A549 (cell line): Measurements from ENCODE around the gene MARCHF4. TPM values are rescaled to one million over a fixed set of nuclear protein-coding genes. Genes with fewer than 3 reads are reported as not detected.

Experiments used
- ATAC-seq, 2 experiments: fragments of 200-7000 bp in 1 of 2; fragments of >200 bp in 1 of 2; cut with Nextera tagmentation in 1 of 2; cut with Tn5 transposase in 1 of 2; 3 replicates each; pipeline versions ENCODE4 v1.8.0 to v1.9.1; 2018 to 2020; ENCODE audit warnings: mild to moderate bottlenecking in 1 of 2, moderate library complexity in 1 of 2
- CTCF ChIA-PET: fragments of 300-600 bp; sonication (Branson Sonifier 250); formaldehyde crosslinking; extraction: SDS; loops from one replicate; lab custom pipeline; 2021; ENCODE audit warnings: antibody characterized with exemption, inconsistent platforms; lab: Yijun Ruan, JAX
- POLR2A ChIA-PET: fragments of 350-600 bp; formaldehyde crosslinking; extraction: SDS; loops from one replicate; lab custom pipeline; 2021; ENCODE audit warnings: antibody characterized with exemption, inconsistent platforms; lab: Yijun Ruan, JAX
- DNase-seq, 2 experiments: peaks; one replicate each; pipeline versions ENCODE4 v3.0.0 to v3.0.0-alpha.2; 2011 to 2016; ENCODE audit warnings: low read depth in 1 of 2, low spot score in 1 of 2
- FAIRE-seq: peaks from 2 replicates; lab custom pipeline; 2011; peaks lifted over from hg19 to GRCh38; lab: Jason Lieb, UNC
- H3K27ac ChIP-seq, 2 experiments: fragments of >200 bp; sonication (Bioruptor Twin); formaldehyde crosslinking; 3 replicates each; pipeline ENCODE4 v1.5.1; 2016 to 2017
- H3K4me1 ChIP-seq: fragments of >200 bp; sonication (Bioruptor Twin); formaldehyde crosslinking; 3 replicates; pipeline ENCODE4 v1.6.1; 2016
- H3K4me2 ChIP-seq: fragments of >200 bp; sonication (Bioruptor Twin); formaldehyde crosslinking; 3 replicates; pipeline ENCODE4 v1.6.1; 2016
- H3K4me3 ChIP-seq: fragments of >200 bp; sonication (Bioruptor Twin); formaldehyde crosslinking; 3 replicates; pipeline ENCODE4 v1.5.1; 2016
- H3K9me3 ChIP-seq: fragments of >200 bp; sonication (Bioruptor Twin); formaldehyde crosslinking; 3 replicates; pipeline ENCODE4 v1.6.1; 2016
- CBX2 ChIP-seq: fragments of 200-600 bp; sonication (generic); IDR thresholded peaks from 2 replicates; pipeline ENCODE4 v1.6.1; 2016; ENCODE audit warnings: low read depth, mild to moderate bottlenecking, borderline replicate concordance
- CHD4 ChIP-seq: fragments of 200-600 bp; sonication (generic); IDR thresholded peaks from 2 replicates; pipeline ENCODE4 v1.6.1; 2016; ENCODE audit warnings: antibody characterized with exemption, mild to moderate bottlenecking, borderline replicate concordance
- ELK1 ChIP-seq: fragments of 150-350 bp; IDR thresholded peaks from 2 replicates; pipeline ENCODE4 v1.6.1; 2014; ENCODE audit warnings: low read depth, mild to moderate bottlenecking, low read length
- EP300 ChIP-seq, 2 experiments: fragments of >200 bp; sonication (Bioruptor Twin); formaldehyde crosslinking; IDR thresholded peaks; 2 replicates in 1 of 2; 3 replicates in 1 of 2; pipeline ENCODE4 v1.6.1; 2016 to 2017
- FOSL2 ChIP-seq, 2 experiments: fragments of 450-650 bp in 1 of 2; fragments of >200 bp in 1 of 2; sonication (Bioruptor Twin) in 1 of 2; formaldehyde crosslinking; IDR thresholded peaks; 2 replicates each; pipeline versions ENCODE4 v1.5.0 to v1.6.1; 2016 to 2020; ENCODE audit warnings: mild to moderate bottlenecking in 1 of 2, moderate library complexity in 1 of 2
- GATA3 ChIP-seq: IDR thresholded peaks from 2 replicates; pipeline ENCODE4 v1.6.1; 2012; ENCODE audit warnings: borderline replicate concordance
- HDAC2 ChIP-seq: fragments of 200-600 bp; sonication (generic); IDR thresholded peaks from 2 replicates; pipeline ENCODE4 v1.6.1; 2016
- HEYL ChIP-seq: fragments of 250-450 bp; sonication (Bioruptor Pico); IDR thresholded peaks from 2 replicates; pipeline ENCODE4 v1.8.0; 2021; ENCODE audit warnings: mild to moderate bottlenecking, moderate library complexity
- HOXB13 ChIP-seq: fragments of 250-450 bp; sonication (Bioruptor Pico); IDR thresholded peaks from 2 replicates; pipeline ENCODE4 v1.5.0; 2020; ENCODE audit warnings: low read depth, mild to moderate bottlenecking, moderate library complexity
- KDM5A ChIP-seq: fragments of 200-600 bp; sonication (generic); IDR thresholded peaks from 2 replicates; pipeline ENCODE4 v1.6.1; 2016; ENCODE audit warnings: antibody characterized with exemption, mild to moderate bottlenecking
- MAFK ChIP-seq: fragments of 450-650 bp; IDR thresholded peaks from 2 replicates; pipeline ENCODE4 v1.6.1; 2014; ENCODE audit not compliant: partially characterized antibody
- MYC ChIP-seq: IDR thresholded peaks from 2 replicates; pipeline ENCODE4 v1.6.1; 2012; ENCODE audit warnings: mild to moderate bottlenecking, inconsistent platforms, low read length, improper control_type of control experiment, borderline replicate concordance
- NPAS2 ChIP-seq: fragments of 250-450 bp; sonication (Bioruptor Pico); IDR thresholded peaks from 2 replicates; pipeline ENCODE4 v1.8.0; 2022; ENCODE audit warnings: mild to moderate bottlenecking, moderate library complexity, borderline replicate concordance
- NR3C1 ChIP-seq: fragments of >200 bp; sonication (Bioruptor Twin); formaldehyde crosslinking; IDR thresholded peaks from 3 replicates; pipeline ENCODE4 v1.6.1; 2017
- POLR2AphosphoS2 ChIP-seq: conservative IDR thresholded peaks from 2 replicates; pipeline ENCODE4 v1.6.1; 2012; ENCODE audit warnings: low read length, improper control_type of control experiment, inconsistent platforms
- RFX5 ChIP-seq: fragments of 450-650 bp; IDR thresholded peaks from 2 replicates; pipeline ENCODE4 v1.7.1; 2014; ENCODE audit warnings: antibody characterized with exemption, mild to moderate bottlenecking, moderate library complexity
- RNF2 ChIP-seq: fragments of 200-600 bp; sonication (generic); IDR thresholded peaks from 2 replicates; pipeline ENCODE4 v1.6.1; 2016; ENCODE audit warnings: low read depth, mild to moderate bottlenecking, antibody characterized with exemption, moderate library complexity, borderline replicate concordance
- SMC3 ChIP-seq: fragments of >200 bp; sonication (Bioruptor Twin); formaldehyde crosslinking; IDR thresholded peaks from 3 replicates; pipeline ENCODE4 v1.6.1; 2018; ENCODE audit warnings: inconsistent platforms
- SREBF2 ChIP-seq: fragments of 450-650 bp; IDR thresholded peaks from 2 replicates; pipeline ENCODE4 v1.6.1; 2014; ENCODE audit warnings: mild to moderate bottlenecking, moderate library complexity
- TFCP2L1 ChIP-seq: fragments of 250-450 bp; sonication (Bioruptor Pico); IDR thresholded peaks from 2 replicates; pipeline ENCODE4 v1.5.0; 2021; ENCODE audit warnings: mild to moderate bottlenecking
- TP53 ChIP-seq: fragments of 250-450 bp; sonication (Bioruptor Pico); IDR thresholded peaks from 2 replicates; pipeline ENCODE4 v1.5.0; 2021; ENCODE audit warnings: mild to moderate bottlenecking, moderate library complexity
- ZC3H11A ChIP-seq: fragments of 450-650 bp; IDR thresholded peaks from 2 replicates; pipeline ENCODE4 v1.6.1; 2014; ENCODE audit warnings: antibody characterized with exemption, mild to moderate bottlenecking
- ZNF302 ChIP-seq: fragments of 250-450 bp; sonication (Bioruptor Pico); IDR thresholded peaks from 2 replicates; pipeline ENCODE4 v1.9.0; 2021; ENCODE audit warnings: inconsistent platforms, mild to moderate bottlenecking, moderate library complexity
- WGBS: methylation state at CpG from one replicate; pipeline ENCODE4 v1.1.6; 2017; ENCODE audit errors: missing lambda C conversion rate; 5-methylcytosine and 5-hydroxymethylcytosine counted together
- polyA plus RNA-seq, 4 experiments: library from polyadenylated mRNA; depleted of rRNA in 3 of 4; stranded (reverse); fragments of >200 nt; fragmentation: RNase III in 1 of 4; extraction: RNeasy Plus Mini Kit Qiagen cat#74134 plus additional on column Dnase treatment in 1 of 4; gene quantifications; 2 replicates in 3 of 4; 3 replicates in 1 of 4; pipeline ENCODE4 v1.2.3, GENCODE V29; 2011 to 2017
- TF ChIP-seq, protein P1 (sequence below): fragments of >200 bp; sonication (Bioruptor Twin); formaldehyde crosslinking; IDR thresholded peaks from 3 replicates; pipeline ENCODE4 v1.5.1; 2016
- TF ChIP-seq, protein P2 (sequence below): fragments of >200 bp; sonication (Bioruptor Twin); formaldehyde crosslinking; IDR thresholded peaks from 3 replicates; pipeline ENCODE4 v1.6.1; 2016
- TF ChIP-seq, protein P3 (sequence below): fragments of >200 bp; sonication (Bioruptor Twin); formaldehyde crosslinking; IDR thresholded peaks from 2 replicates; pipeline ENCODE4 v1.6.1; 2016
- TF ChIP-seq, protein P4 (sequence below): fragments of 250-450 bp; sonication (Bioruptor Pico); IDR thresholded peaks from 2 replicates; pipeline ENCODE4 v1.5.0; 2020; ENCODE audit warnings: low read depth, mild to moderate bottlenecking, moderate library complexity

MARCHF4 gene
- polyA plus RNA-seq, 2 of the 4 experiments (the other 2 are of a cell fraction), result 1.7 to 9.1 TPM

DNA sequence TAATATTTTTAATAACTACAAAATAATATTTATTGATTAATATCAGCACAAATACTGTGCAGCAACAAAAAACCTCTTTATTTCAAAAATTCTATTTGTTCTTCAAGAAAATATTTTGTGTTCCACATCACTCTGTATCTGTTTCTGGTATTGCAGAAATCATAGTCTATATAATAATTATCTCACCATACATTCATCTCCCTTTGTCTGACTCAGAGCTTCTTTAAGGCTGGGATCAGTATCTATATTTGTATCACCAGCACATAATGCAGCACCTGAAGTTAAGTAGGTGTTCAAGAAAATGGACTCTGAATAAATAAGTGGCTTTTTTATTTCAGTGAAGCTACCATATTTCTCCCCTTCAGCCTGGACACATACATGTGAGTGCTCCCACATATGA is 1.6 kb upstream of the MARCHF4 start:
- H3K4me1 ChIP-seq, result peaks cover 36% of the 10 kb centered on the region
- no peak for FAIRE-seq
- no peak for DNase-seq
- H3K9me3 ChIP-seq, result no peaks in the 10 kb centered on the region
- TF ChIP-seq TP53 (no peak), HOXB13 (CRISPR knock-in tag) (no peak), ELK1 (no peak), ZC3H11A (no peak), MYC (no peak), MAFK (no peak), POLR2AphosphoS2 (no peak), SMC3 (no peak), NR3C1 (no peak)
- TF ChIP-seq, protein P1, sequence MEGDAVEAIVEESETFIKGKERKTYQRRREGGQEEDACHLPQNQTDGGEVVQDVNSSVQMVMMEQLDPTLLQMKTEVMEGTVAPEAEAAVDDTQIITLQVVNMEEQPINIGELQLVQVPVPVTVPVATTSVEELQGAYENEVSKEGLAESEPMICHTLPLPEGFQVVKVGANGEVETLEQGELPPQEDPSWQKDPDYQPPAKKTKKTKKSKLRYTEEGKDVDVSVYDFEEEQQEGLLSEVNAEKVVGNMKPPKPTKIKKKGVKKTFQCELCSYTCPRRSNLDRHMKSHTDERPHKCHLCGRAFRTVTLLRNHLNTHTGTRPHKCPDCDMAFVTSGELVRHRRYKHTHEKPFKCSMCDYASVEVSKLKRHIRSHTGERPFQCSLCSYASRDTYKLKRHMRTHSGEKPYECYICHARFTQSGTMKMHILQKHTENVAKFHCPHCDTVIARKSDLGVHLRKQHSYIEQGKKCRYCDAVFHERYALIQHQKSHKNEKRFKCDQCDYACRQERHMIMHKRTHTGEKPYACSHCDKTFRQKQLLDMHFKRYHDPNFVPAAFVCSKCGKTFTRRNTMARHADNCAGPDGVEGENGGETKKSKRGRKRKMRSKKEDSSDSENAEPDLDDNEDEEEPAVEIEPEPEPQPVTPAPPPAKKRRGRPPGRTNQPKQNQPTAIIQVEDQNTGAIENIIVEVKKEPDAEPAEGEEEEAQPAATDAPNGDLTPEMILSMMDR, result no peak
- TF ChIP-seq, protein P2, sequence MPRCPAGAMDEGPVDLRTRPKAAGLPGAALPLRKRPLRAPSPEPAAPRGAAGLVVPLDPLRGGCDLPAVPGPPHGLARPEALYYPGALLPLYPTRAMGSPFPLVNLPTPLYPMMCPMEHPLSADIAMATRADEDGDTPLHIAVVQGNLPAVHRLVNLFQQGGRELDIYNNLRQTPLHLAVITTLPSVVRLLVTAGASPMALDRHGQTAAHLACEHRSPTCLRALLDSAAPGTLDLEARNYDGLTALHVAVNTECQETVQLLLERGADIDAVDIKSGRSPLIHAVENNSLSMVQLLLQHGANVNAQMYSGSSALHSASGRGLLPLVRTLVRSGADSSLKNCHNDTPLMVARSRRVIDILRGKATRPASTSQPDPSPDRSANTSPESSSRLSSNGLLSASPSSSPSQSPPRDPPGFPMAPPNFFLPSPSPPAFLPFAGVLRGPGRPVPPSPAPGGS, result no peak
- ChIA-PET CTCF (interaction anchor here (0.7 to 3.2 kb wide), 6 partner anchors 10 to 35 kb away, joined by 3 to 23 read pairs (median 4); no protein-coding TSS in a partner anchor), POLR2A (interaction anchor here (0.7 to 2.7 kb wide), 2 partner anchors 34 to 125 kb away, joined by 3 to 14 read pairs; partner anchors contain the start of gene RPL37A)
- H3K4me3 ChIP-seq, result no peak overlapping the region
- H3K4me2 ChIP-seq, result peak overlapping the region; percentile 89
- ATAC-seq, result no peak
- H3K27ac ChIP-seq, result peak overlapping the region; percentile 61 to 81

DNA sequence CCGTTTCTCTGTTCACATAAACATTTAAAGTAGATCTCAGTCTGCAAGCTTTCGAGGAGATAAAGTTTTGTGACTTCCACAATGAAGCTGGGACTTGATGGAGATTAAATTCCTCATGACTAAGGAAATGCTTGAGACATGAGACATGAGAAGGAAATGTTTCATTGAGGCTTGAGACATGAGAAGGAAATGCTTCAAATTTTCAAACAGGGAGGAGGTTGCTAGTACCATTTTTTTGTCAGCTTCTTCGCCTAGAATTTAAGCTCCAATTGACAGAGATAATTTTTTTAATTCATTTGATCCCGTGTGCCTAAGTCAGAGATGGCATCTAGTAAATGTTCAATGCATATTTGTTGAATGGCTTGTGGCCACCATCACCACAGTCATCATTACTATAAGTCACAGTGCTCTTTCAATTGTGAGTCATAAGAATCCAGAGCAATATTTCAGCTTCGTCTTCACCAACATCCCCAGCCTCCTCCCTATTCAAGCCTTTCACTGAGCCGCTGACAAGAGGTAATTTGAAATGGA is 543 bp upstream of the MARCHF4 start:
- TF ChIP-seq FOSL2 (IDR thresholded peaks at IDR 0.05) (peak; percentile 30; the same call in 1 of the 2 replicates), FOSL2 (CRISPR knock-in tag; IDR thresholded peaks at IDR 0.05) (peak; percentile 61), EP300 (IDR thresholded peaks at IDR 0.05) (no peak)
- CTCF ChIA-PET, result interaction anchor here (0.8 to 3.2 kb wide), 6 partner anchors 14 to 57 kb away, joined by 3 to 23 read pairs (median 4); no protein-coding TSS in a partner anchor
- peak overlapping the region; percentile 89 for H3K4me2 ChIP-seq
- WGBS, result under 1% methylated on average over 6 of the region's 6 CpGs
- peaks cover 46% of the 10 kb centered on the region for H3K4me1 ChIP-seq
- FAIRE-seq (peak; percentile 61), DNase-seq (peak; percentile 22 to 56), ATAC-seq (peak; percentile 51 to 57)
- POLR2A ChIA-PET, result interaction anchor here (1.7 to 2.7 kb wide), 4 partner anchors 39 to 151 kb away, joined by 6 to 14 read pairs (median 8); partner anchors contain the start of genes RPL37A and SMARCAL1
- H3K9me3 ChIP-seq, result no peaks in the 10 kb centered on the region
- peak overlapping the region; percentile 64 for H3K4me3 ChIP-seq
- peak overlapping the region; percentile 61 to 87 for H3K27ac ChIP-seq

- ATAC-seq, result peak in 1 of 2 experiments; percentile 15; a peak in 3 of 6 replicates
- FAIRE-seq, result no peak
- no peak for DNase-seq
- Histone ChIP-seq H3K4me1 (peaks cover 50% of the 10 kb centered on the region), H3K9me3 (no peaks in the 10 kb centered on the region), H3K4me3 (peak overlapping the region; percentile 64), H3K4me2 (peak overlapping the region; percentile 89), H3K27ac (peak overlapping the region; percentile 61 to 87; a peak in 5 of 6 replicates)
- CTCF ChIA-PET, result interaction anchor here (0.9 to 3.2 kb wide), 4 partner anchors 33 to 261 kb away, joined by 3 to 23 read pairs (median 3); no protein-coding TSS in a partner anchor
- WGBS, result under 1% methylated on average over 30 of the region's 53 CpGs
- POLR2A ChIA-PET, result interaction anchor here (1.9 to 2.7 kb wide), 2 partner anchors 128 to 149 kb away, joined by 7 to 14 read pairs; partner anchors contain the start of gene RPL37A
- TF ChIP-seq HDAC2, result no peak
- TF ChIP-seq SREBF2, result no peak
- TF ChIP-seq KDM5A, result no peak
- TF ChIP-seq, protein P3, sequence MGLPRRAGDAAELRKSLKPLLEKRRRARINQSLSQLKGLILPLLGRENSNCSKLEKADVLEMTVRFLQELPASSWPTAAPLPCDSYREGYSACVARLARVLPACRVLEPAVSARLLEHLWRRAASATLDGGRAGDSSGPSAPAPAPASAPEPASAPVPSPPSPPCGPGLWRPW, result no peak
- TF ChIP-seq RFX5, result no peak
- no peak for TF ChIP-seq CBX2
- TF ChIP-seq NPAS2 (CRISPR knock-in tag), result no peak
- TF ChIP-seq RNF2, result no peak
- no peak for TF ChIP-seq TFCP2L1 (CRISPR knock-in tag)
- no peak for TF ChIP-seq ZNF302 (CRISPR knock-in tag)
- TF ChIP-seq ZC3H11A, result no peak
- no peak for TF ChIP-seq MYC
- TF ChIP-seq GATA3, result no peak
- no peak for TF ChIP-seq HEYL (CRISPR knock-in tag)
- TF ChIP-seq POLR2AphosphoS2, result no peak
- no peak for TF ChIP-seq CHD4
- TF ChIP-seq, protein P4, sequence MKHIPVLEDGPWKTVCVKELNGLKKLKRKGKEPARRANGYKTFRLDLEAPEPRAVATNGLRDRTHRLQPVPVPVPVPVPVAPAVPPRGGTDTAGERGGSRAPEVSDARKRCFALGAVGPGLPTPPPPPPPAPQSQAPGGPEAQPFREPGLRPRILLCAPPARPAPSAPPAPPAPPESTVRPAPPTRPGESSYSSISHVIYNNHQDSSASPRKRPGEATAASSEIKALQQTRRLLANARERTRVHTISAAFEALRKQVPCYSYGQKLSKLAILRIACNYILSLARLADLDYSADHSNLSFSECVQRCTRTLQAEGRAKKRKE (CRISPR knock-in tag), result no peak
These were observed 1.1 kb downstream of the MARCHF4 start for GRCh38 chr2:216370961-216371712.
